Body of pancreas (tissue), 4 donors: ENCODE data around the gene PREB.

Source experiments
- POLR2A ChIP-seq, 3 donors: fragments of 450-650 bp; IDR thresholded peaks; one replicate each; pipeline ENCODE4 v1.6.1; 2016; ENCODE audit warnings: antibody characterized with exemption in 3 of 3, mild to moderate bottlenecking in 2 of 3
- TF ChIP-seq, protein P1 (sequence below), 7 experiments: fragments of 450-650 bp in 4 of 7; fragments of 200-600 bp in 3 of 7; sonication (generic) in 3 of 7; IDR thresholded peaks; one replicate each; pipeline ENCODE4 v1.5.1; 2016 to 2019; ENCODE audit warnings: antibody characterized with exemption in 7 of 7

DNA sequence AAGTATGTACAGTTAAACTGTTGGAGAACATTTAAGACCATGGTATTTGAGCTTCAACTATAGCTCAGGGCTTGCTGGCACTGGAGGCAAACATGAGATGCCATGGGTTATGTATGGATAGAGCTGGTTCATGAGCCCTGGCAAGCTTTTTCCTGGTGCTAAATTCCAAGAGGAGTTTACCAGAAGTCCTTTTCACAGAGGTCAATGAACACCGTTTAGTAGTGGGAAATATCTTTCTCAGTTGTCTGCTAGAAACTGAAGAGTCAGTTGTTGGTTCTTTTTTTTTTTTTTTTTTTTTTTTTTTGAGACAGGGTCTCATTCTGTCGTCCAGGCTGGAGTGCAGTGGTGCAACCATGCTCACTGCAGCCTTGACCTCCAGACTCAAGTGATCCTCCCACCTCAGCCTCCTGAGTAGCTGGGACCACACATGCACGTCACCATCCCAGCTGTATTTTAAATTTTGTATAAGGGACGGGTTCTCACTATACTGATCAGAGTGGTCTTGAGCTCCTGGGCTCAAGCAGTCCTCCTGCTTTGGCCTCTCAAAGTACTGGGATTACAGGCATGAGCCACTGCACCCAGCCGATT lies 46.5 kb downstream of the PREB start:
- TF ChIP-seq, protein P1, sequence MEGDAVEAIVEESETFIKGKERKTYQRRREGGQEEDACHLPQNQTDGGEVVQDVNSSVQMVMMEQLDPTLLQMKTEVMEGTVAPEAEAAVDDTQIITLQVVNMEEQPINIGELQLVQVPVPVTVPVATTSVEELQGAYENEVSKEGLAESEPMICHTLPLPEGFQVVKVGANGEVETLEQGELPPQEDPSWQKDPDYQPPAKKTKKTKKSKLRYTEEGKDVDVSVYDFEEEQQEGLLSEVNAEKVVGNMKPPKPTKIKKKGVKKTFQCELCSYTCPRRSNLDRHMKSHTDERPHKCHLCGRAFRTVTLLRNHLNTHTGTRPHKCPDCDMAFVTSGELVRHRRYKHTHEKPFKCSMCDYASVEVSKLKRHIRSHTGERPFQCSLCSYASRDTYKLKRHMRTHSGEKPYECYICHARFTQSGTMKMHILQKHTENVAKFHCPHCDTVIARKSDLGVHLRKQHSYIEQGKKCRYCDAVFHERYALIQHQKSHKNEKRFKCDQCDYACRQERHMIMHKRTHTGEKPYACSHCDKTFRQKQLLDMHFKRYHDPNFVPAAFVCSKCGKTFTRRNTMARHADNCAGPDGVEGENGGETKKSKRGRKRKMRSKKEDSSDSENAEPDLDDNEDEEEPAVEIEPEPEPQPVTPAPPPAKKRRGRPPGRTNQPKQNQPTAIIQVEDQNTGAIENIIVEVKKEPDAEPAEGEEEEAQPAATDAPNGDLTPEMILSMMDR (IDR thresholded peaks at IDR 0.05) = no peak
- no peak for TF ChIP-seq POLR2A (IDR thresholded peaks at IDR 0.05)
